Measurements from ENCODE around the gene SLC22A23.

GRCh38 chr6:3316818-3317217 is 140.0 kb downstream of the SLC22A23 start:
- TF ChIP-seq, protein P1, sequence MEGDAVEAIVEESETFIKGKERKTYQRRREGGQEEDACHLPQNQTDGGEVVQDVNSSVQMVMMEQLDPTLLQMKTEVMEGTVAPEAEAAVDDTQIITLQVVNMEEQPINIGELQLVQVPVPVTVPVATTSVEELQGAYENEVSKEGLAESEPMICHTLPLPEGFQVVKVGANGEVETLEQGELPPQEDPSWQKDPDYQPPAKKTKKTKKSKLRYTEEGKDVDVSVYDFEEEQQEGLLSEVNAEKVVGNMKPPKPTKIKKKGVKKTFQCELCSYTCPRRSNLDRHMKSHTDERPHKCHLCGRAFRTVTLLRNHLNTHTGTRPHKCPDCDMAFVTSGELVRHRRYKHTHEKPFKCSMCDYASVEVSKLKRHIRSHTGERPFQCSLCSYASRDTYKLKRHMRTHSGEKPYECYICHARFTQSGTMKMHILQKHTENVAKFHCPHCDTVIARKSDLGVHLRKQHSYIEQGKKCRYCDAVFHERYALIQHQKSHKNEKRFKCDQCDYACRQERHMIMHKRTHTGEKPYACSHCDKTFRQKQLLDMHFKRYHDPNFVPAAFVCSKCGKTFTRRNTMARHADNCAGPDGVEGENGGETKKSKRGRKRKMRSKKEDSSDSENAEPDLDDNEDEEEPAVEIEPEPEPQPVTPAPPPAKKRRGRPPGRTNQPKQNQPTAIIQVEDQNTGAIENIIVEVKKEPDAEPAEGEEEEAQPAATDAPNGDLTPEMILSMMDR (IDR thresholded peaks at IDR 0.05), result no peak
- TF ChIP-seq POLR2A (IDR thresholded peaks at IDR 0.05), result no peak
